ENCODE data around the gene NRF1.

NRF1 gene

GRCh38 chr7:129754406-129754805, 142.9 kb downstream of the NRF1 start:
- Histone ChIP-seq H3K9ac (ENCODE audit: low read length) (no peak overlapping the region), H3K36me3 (ENCODE audit: control insufficient read depth, insufficient read depth, low read length) (no peaks in the 10 kb centered on the region), H3K4me3 (ENCODE audit: low read length) (no peak overlapping the region), H3K27me3 (ENCODE audit: control insufficient read depth, insufficient read depth, low read length) (no peaks in the 10 kb centered on the region), H3K9me3 (ENCODE audit: control insufficient read depth, low read length) (no peaks in the 10 kb centered on the region), H3K4me1 (ENCODE audit: control insufficient read depth, insufficient read depth, low read length) (no peaks in the 10 kb centered on the region)

- H3K4me1 ChIP-seq (ENCODE audit: control insufficient read depth, insufficient read depth, low read length): no peaks in the 10 kb centered on the region
- H3K27me3 ChIP-seq (ENCODE audit: control insufficient read depth, insufficient read depth, low read length): no peaks in the 10 kb centered on the region
- H3K9ac ChIP-seq (ENCODE audit: low read length): no peak overlapping the region
- no peaks in the 10 kb centered on the region for H3K9me3 ChIP-seq (ENCODE audit: control insufficient read depth, low read length)
- no peaks in the 10 kb centered on the region for H3K36me3 ChIP-seq (ENCODE audit: control insufficient read depth, insufficient read depth, low read length)
- H3K4me3 ChIP-seq (ENCODE audit: low read length): no peak overlapping the region
Observed at GRCh38 chr7:129757991-129758390, 146.5 kb downstream of the NRF1 start.

GRCh38 chr7:129762387-129762969, 151.0 kb downstream of the NRF1 start:
- no peaks in the 10 kb centered on the region for H3K36me3 ChIP-seq (ENCODE audit: control insufficient read depth, insufficient read depth, low read length)
- H3K4me3 ChIP-seq (ENCODE audit: low read length): no peak overlapping the region
- no peak overlapping the region for H3K9ac ChIP-seq (ENCODE audit: low read length)
- no peaks in the 10 kb centered on the region for H3K9me3 ChIP-seq (ENCODE audit: control insufficient read depth, low read length)
- H3K27me3 ChIP-seq (ENCODE audit: control insufficient read depth, insufficient read depth, low read length): no peaks in the 10 kb centered on the region
- no peaks in the 10 kb centered on the region for H3K4me1 ChIP-seq (ENCODE audit: control insufficient read depth, insufficient read depth, low read length)

- Histone ChIP-seq H3K9me3 (ENCODE audit: control insufficient read depth, low read length) (no peaks in the 10 kb centered on the region), H3K27me3 (ENCODE audit: control insufficient read depth, insufficient read depth, low read length) (no peaks in the 10 kb centered on the region), H3K4me3 (ENCODE audit: low read length) (no peak overlapping the region), H3K9ac (ENCODE audit: low read length) (no peak overlapping the region), H3K4me1 (ENCODE audit: control insufficient read depth, insufficient read depth, low read length) (no peaks in the 10 kb centered on the region), H3K36me3 (ENCODE audit: control insufficient read depth, insufficient read depth, low read length) (no peaks in the 10 kb centered on the region)
Observed at GRCh38 chr7:129764247-129765084, 152.9 kb downstream of the NRF1 start.

GRCh38 chr7:129765352-129765751, 153.8 kb downstream of the NRF1 start:
- Histone ChIP-seq H3K9ac (ENCODE audit: low read length) (no peak overlapping the region), H3K27me3 (ENCODE audit: control insufficient read depth, insufficient read depth, low read length) (no peaks in the 10 kb centered on the region)

GRCh38 chr7:129767120-129768015, 155.8 kb downstream of the NRF1 start:
- Histone ChIP-seq H3K36me3 (ENCODE audit: control insufficient read depth, insufficient read depth, low read length) (no peaks in the 10 kb centered on the region), H3K9ac (ENCODE audit: low read length) (no peak overlapping the region), H3K4me3 (ENCODE audit: low read length) (no peak overlapping the region), H3K9me3 (ENCODE audit: control insufficient read depth, low read length) (no peaks in the 10 kb centered on the region), H3K27me3 (ENCODE audit: control insufficient read depth, insufficient read depth, low read length) (no peaks in the 10 kb centered on the region), H3K4me1 (ENCODE audit: control insufficient read depth, insufficient read depth, low read length) (no peaks in the 10 kb centered on the region)

More at GRCh38 chr7:129765352-129765751, 153.8 kb downstream of the NRF1 start:
- Histone ChIP-seq H3K4me3 (ENCODE audit: low read length) (no peak overlapping the region), H3K4me1 (ENCODE audit: control insufficient read depth, insufficient read depth, low read length) (no peaks in the 10 kb centered on the region), H3K36me3 (ENCODE audit: control insufficient read depth, insufficient read depth, low read length) (no peaks in the 10 kb centered on the region), H3K9me3 (ENCODE audit: control insufficient read depth, low read length) (no peaks in the 10 kb centered on the region)

GRCh38 chr7:129768614-129769399, 157.3 kb downstream of the NRF1 start:
- Histone ChIP-seq H3K27me3 (ENCODE audit: control insufficient read depth, insufficient read depth, low read length) (peaks cover 1% of the 10 kb centered on the region), H3K4me1 (ENCODE audit: control insufficient read depth, insufficient read depth, low read length) (no peaks in the 10 kb centered on the region), H3K9ac (ENCODE audit: low read length) (no peak overlapping the region), H3K4me3 (ENCODE audit: low read length) (no peak overlapping the region), H3K9me3 (ENCODE audit: control insufficient read depth, low read length) (no peaks in the 10 kb centered on the region), H3K36me3 (ENCODE audit: control insufficient read depth, insufficient read depth, low read length) (no peaks in the 10 kb centered on the region)

GRCh38 chr7:129769400-129769774, 157.9 kb downstream of the NRF1 start:
- H3K9me3 ChIP-seq (ENCODE audit: control insufficient read depth, low read length): no peaks in the 10 kb centered on the region
- H3K36me3 ChIP-seq (ENCODE audit: control insufficient read depth, insufficient read depth, low read length): no peaks in the 10 kb centered on the region
- H3K4me1 ChIP-seq (ENCODE audit: control insufficient read depth, insufficient read depth, low read length): no peaks in the 10 kb centered on the region
- H3K27me3 ChIP-seq (ENCODE audit: control insufficient read depth, insufficient read depth, low read length): peaks cover 4% of the 10 kb centered on the region
- no peak overlapping the region for H3K9ac ChIP-seq (ENCODE audit: low read length)
- H3K4me3 ChIP-seq (ENCODE audit: low read length): no peak overlapping the region

GRCh38 chr7:129769866-129770808, 158.6 kb downstream of the NRF1 start:
- H3K9ac ChIP-seq (ENCODE audit: low read length): no peak overlapping the region
- no peaks in the 10 kb centered on the region for H3K36me3 ChIP-seq (ENCODE audit: control insufficient read depth, insufficient read depth, low read length)
- H3K27me3 ChIP-seq (ENCODE audit: control insufficient read depth, insufficient read depth, low read length): peaks cover 4% of the 10 kb centered on the region
- no peak overlapping the region for H3K4me3 ChIP-seq (ENCODE audit: low read length)
- no peaks in the 10 kb centered on the region for H3K9me3 ChIP-seq (ENCODE audit: control insufficient read depth, low read length)
- no peaks in the 10 kb centered on the region for H3K4me1 ChIP-seq (ENCODE audit: control insufficient read depth, insufficient read depth, low read length)

GRCh38 chr7:129771201-129771927, 159.8 kb downstream of the NRF1 start:
- Histone ChIP-seq H3K36me3 (ENCODE audit: control insufficient read depth, insufficient read depth, low read length) (no peaks in the 10 kb centered on the region), H3K9ac (ENCODE audit: low read length) (no peak overlapping the region), H3K4me3 (ENCODE audit: low read length) (no peak overlapping the region), H3K27me3 (ENCODE audit: control insufficient read depth, insufficient read depth, low read length) (peaks cover 4% of the 10 kb centered on the region), H3K9me3 (ENCODE audit: control insufficient read depth, low read length) (no peaks in the 10 kb centered on the region), H3K4me1 (ENCODE audit: control insufficient read depth, insufficient read depth, low read length) (no peaks in the 10 kb centered on the region)

Data from mucosa of stomach (tissue), 1 donor.